ENCODE results near the gene PCDH9.

- TF ChIP-seq CTCF (IDR thresholded peaks at IDR 0.05; ENCODE audit: low read length) (no peak), EZH2 (IDR thresholded peaks at IDR 0.05; ENCODE audit: borderline replicate concordance, low read length) (no peak)
Measured at GRCh38 chr13:67145950-67146349, 84.2 kb downstream of the PCDH9 start.

All from OCI-LY1 (cell line).